Adrenal gland (tissue), 12 donors: ENCODE results near the gene STIM1. TPM values are rescaled to one million over a fixed set of nuclear protein-coding genes. Genes with fewer than 3 reads are reported as not detected.
"Not testable (repeated sequence)": the region's sequence is repeated elsewhere in the genome, so short reads cannot be mapped to it uniquely, and the experiment has no call there.

Experiments
- DNase-seq, 7 donors: peaks; one replicate each; pipeline ENCODE4 v3.0.0-alpha.2; 2019 to 2020
- H3K27ac ChIP-seq, 5 donors: fragments of 200-600 bp; sonication (generic) in 4 of 5; 1 replicate in 3 of 5; 2 replicates in 2 of 5; pipeline versions ENCODE4 v1.5.1 to v1.8.0; 2016 to 2020; ENCODE audit warnings: mild to moderate bottlenecking in 1 of 5
- H3K27me3 ChIP-seq: fragments of 200-600 bp; 2 replicates; pipeline ENCODE4 v1.8.0; 2021
- H3K36me3 ChIP-seq, 2 donors: fragments of 200-600 bp; replicated peaks in 1 of 2; 1 replicate in 1 of 2; 2 replicates in 1 of 2; pipeline versions ENCODE4 v1.5.1 to v1.8.0; 2018 to 2022
- H3K4me1 ChIP-seq, 2 donors: fragments of 200-600 bp; replicated peaks in 1 of 2; 1 replicate in 1 of 2; 2 replicates in 1 of 2; pipeline versions ENCODE4 v1.5.1 to v1.8.0; 2018 to 2021
- H3K4me3 ChIP-seq, 4 donors: fragments of 200-600 bp; sonication (generic) in 3 of 4; one replicate each; pipeline ENCODE4 v1.5.1; 2016 to 2018
- H3K9me3 ChIP-seq, 3 donors: fragments of 200-600 bp; sonication (generic) in 1 of 3; replicated peaks in 1 of 3; 1 replicate in 2 of 3; 2 replicates in 1 of 3; pipeline versions ENCODE4 v1.5.1 to v1.8.0; 2016 to 2021
- POLR2A ChIP-seq, 2 donors: fragments of 450-650 bp; IDR thresholded peaks; one replicate each; pipeline ENCODE4 v1.6.1; 2017; ENCODE audit warnings: antibody characterized with exemption in 2 of 2, mild to moderate bottlenecking in 2 of 2, moderate library complexity in 1 of 2
- WGBS, 4 donors: extraction: QIAGEN DNeasy Blood & Tissue Kit in 2 of 4; methylation state at CpG; one replicate each; pipeline versions ENCODE4 v1.1.5 to v1.1.7; 2013 to 2017; 5-methylcytosine and 5-hydroxymethylcytosine counted together
- intact Hi-C, 2 donors: fragments of 100-400 bp; cut with DNase I; formaldehyde crosslinking; loops; one replicate each; pipeline versions ENCODE4 v1.14.1 to v1.15.0; 2022 to 2023
- polyA plus RNA-seq, 3 donors: library from polyadenylated mRNA; stranded (reverse); fragments of 200-250 nt in 2 of 3; fragments of 350-450 nt in 1 of 3; fragmentation: Illumina TruSeq in 1 of 3; extraction: RNeasy Lipid Tissue Mini Kit (QIAGEN cat#74804) in 1 of 3; gene quantifications; one replicate each; pipeline ENCODE4 v1.2.3, GENCODE V29; 2013 to 2014
- total RNA-seq, 9 donors: library from RNA; depleted of rRNA in 4 of 9; stranded (reverse); fragments of >200 nt in 4 of 9; fragments of 120-200 nt in 1 of 9; fragmentation: NEBNext Ultra II Directional in 1 of 9; extraction: Animal tissue kit (Norgen Biotek cat#: 25700) in 1 of 9; gene quantifications; one replicate each; pipeline versions ENCODE4 v1.1.0 to v1.2.4, GENCODE V29; 2013 to 2023
- TF ChIP-seq, protein P1 (sequence below), 6 experiments: fragments of 450-650 bp in 4 of 6; fragments of 200-600 bp in 2 of 6; sonication (generic) in 1 of 6; IDR thresholded peaks; 1 replicate in 5 of 6; 2 replicates in 1 of 6; pipeline versions ENCODE4 v1.5.1 to v1.8.0; 2016 to 2021; ENCODE audit warnings: antibody characterized with exemption in 6 of 6, mild to moderate bottlenecking in 2 of 6, moderate library complexity in 1 of 6
- donor health status: healthy with polysubstance abuse.
- donor health status: Bipolar disorder and iron deficiency.
- donor health status: DM: yes; HTN: yes; CAD: no.
- donor health status: DM: no; HTN: no; CAD: no.
- donor health status: DM: no; HTN: no; CAD: no.
- donor health status: DM: yes; HTN: yes; CAD: no.

STIM1 gene
- total and polyA plus RNA-seq, 12 donors, result 7.8 to 44.1 (median 32.5) TPM

DNA sequence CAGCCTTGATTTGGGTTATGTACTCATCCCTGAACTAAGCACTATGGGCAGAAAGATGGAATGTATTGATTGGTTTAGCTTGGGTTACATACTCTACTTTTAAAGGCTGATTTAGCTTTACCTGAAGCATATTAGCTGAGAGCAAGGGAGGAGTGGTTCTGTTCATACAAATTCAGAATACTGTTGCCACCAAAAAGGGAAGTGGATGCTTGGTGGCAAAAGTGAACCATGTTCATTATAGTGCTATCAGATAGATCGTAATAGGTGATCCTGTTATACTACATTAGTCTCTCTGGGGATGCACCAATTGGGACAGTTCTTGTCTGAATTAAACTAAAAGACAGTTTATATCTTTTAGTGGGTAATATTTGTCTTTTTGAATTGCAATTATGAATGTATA, 194.7 kb downstream of the STIM1 start:
- no peak for DNase-seq

DNA sequence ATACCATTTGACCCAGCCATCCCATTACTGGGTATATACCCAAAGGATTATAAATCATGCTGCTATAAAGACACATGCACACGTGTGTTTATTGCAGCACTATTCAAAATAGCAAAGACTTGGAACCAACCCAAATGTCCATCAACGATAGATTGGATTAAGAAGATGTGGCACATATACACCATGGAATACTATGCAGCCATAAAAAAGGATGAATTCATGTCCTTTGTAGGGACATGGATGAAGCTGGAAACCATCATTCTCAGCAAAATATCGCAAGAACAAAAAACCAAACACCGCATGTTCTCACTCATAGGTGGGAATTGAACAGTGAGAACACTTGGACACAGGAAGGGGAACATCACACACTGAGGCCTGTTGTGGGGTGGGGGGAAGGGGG, 197.7 kb downstream of the STIM1 start:
- H3K4me1 ChIP-seq, H3K36me3 ChIP-seq, intact Hi-C loops, H3K27me3 ChIP-seq, H3K27ac ChIP-seq, H3K9me3 ChIP-seq, DNase-seq, H3K4me3 ChIP-seq: not testable (repeated sequence)
- WGBS, 4 donors, result 79 to 100% (median 96%) methylated on average over 4 of the region's 4 CpGs

More for the DNA sequence above, 194.7 kb downstream of the STIM1 start:
- Histone ChIP-seq H3K4me1 (peaks cover 0 to 12% of the 10 kb centered on the region in 2 donors), H3K27ac (no peak overlapping the region), H3K9me3 (no peaks in the 10 kb centered on the region), H3K36me3 (no peaks in the 10 kb centered on the region), H3K27me3 (no peaks in the 10 kb centered on the region), H3K4me3 (no peak overlapping the region)
- 81 to 100% (median 93%) methylated on average over 1 of the region's 1 CpG for WGBS, 4 donors
- intact Hi-C loops, result no loop called here
- TF ChIP-seq, protein P1, sequence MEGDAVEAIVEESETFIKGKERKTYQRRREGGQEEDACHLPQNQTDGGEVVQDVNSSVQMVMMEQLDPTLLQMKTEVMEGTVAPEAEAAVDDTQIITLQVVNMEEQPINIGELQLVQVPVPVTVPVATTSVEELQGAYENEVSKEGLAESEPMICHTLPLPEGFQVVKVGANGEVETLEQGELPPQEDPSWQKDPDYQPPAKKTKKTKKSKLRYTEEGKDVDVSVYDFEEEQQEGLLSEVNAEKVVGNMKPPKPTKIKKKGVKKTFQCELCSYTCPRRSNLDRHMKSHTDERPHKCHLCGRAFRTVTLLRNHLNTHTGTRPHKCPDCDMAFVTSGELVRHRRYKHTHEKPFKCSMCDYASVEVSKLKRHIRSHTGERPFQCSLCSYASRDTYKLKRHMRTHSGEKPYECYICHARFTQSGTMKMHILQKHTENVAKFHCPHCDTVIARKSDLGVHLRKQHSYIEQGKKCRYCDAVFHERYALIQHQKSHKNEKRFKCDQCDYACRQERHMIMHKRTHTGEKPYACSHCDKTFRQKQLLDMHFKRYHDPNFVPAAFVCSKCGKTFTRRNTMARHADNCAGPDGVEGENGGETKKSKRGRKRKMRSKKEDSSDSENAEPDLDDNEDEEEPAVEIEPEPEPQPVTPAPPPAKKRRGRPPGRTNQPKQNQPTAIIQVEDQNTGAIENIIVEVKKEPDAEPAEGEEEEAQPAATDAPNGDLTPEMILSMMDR (IDR thresholded peaks at IDR 0.05), result no peak
- TF ChIP-seq POLR2A (IDR thresholded peaks at IDR 0.05), result no peak

- peaks cover 0 to 10% of the 10 kb centered on the region in 2 donors for H3K4me1 ChIP-seq
- H3K4me3 ChIP-seq, result no peak overlapping the region
- no peaks in the 10 kb centered on the region for H3K9me3 ChIP-seq
- intact Hi-C loops, result no loop called here
- no peak for TF ChIP-seq POLR2A (IDR thresholded peaks at IDR 0.05)
- TF ChIP-seq, protein P1 (IDR thresholded peaks at IDR 0.05), result no peak
- no peak overlapping the region for H3K27ac ChIP-seq
- no peaks in the 10 kb centered on the region for H3K27me3 ChIP-seq
- peaks cover 0 to 5% of the 10 kb centered on the region in 2 donors for H3K36me3 ChIP-seq
- WGBS, 4 donors, result 73 to 84% (median 80%) methylated on average over 1 of the region's 1 CpG
- no peak for DNase-seq
Measured at GRCh38 chr11:4054643-4055042, 199.2 kb downstream of the STIM1 start.

GRCh38 chr11:4059424-4059823, 204.0 kb downstream of the STIM1 start:
- 95 to 100% (median 100%) methylated on average over 1 of the region's 1 CpG for WGBS, 4 donors
- Histone ChIP-seq H3K27me3 (no peaks in the 10 kb centered on the region), H3K36me3 (peaks cover 0 to 16% of the 10 kb centered on the region in 2 donors), H3K4me3 (no peak overlapping the region), H3K9me3 (no peaks in the 10 kb centered on the region), H3K4me1 (peaks cover 0 to 13% of the 10 kb centered on the region in 2 donors), H3K27ac (no peak overlapping the region)
- intact Hi-C loops, result no loop called here
- DNase-seq, result no peak
- TF ChIP-seq POLR2A (IDR thresholded peaks at IDR 0.05), result no peak
- TF ChIP-seq, protein P1 (IDR thresholded peaks at IDR 0.05), result no peak

- Histone ChIP-seq H3K4me1 (peaks cover 0 to 20% of the 10 kb centered on the region in 2 donors), H3K36me3 (peaks cover 0 to 16% of the 10 kb centered on the region in 2 donors), H3K27me3 (no peaks in the 10 kb centered on the region), H3K27ac (no peak overlapping the region), H3K4me3 (no peak overlapping the region), H3K9me3 (no peaks in the 10 kb centered on the region)
- intact Hi-C loops, result no loop called here
- DNase-seq, result no peak
- WGBS, 4 donors, result 78 to 85% (median 80%) methylated on average over 4 of the region's 4 CpGs
- TF ChIP-seq, protein P1 (IDR thresholded peaks at IDR 0.05), result no peak
- no peak for TF ChIP-seq POLR2A (IDR thresholded peaks at IDR 0.05)
Measured at GRCh38 chr11:4060182-4060923, 204.9 kb downstream of the STIM1 start.
